ENCODE measurements around the gene TNK1.
"Not testable (repeated sequence)": the region's sequence is repeated elsewhere in the genome, so short reads cannot be mapped to it uniquely, and the experiment has no call there.

Gene TNK1

DNA sequence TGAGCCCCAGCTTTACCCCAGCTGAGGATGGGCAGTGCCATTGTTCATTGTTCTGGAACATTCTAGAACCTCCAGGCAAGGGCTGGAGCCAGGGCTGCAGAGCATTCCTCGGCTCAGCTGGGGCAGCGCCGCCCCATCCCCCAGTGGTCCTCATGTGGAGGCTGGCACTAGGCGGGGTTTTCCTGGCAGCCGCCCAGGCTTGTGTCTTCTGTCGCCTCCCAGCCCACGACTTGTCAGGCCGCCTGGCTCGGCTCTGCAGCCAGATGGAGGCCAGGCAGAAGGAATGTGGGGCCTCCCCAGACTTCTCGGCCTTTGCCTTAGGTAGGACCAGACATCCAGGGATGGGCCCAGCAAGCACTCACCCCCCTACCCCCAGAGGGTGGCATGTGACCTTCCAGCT is 25.8 kb upstream of the TNK1 start, which contains the start of gene TMEM95:
TMEM95 (plus strand) TSS at position 104 of the 400 bp plus-strand sequence; CDS start at position 153, 49 bp downstream.
- DNase-seq (ENCODE audit: low read depth in 2 of 2), result no peak

DNA sequence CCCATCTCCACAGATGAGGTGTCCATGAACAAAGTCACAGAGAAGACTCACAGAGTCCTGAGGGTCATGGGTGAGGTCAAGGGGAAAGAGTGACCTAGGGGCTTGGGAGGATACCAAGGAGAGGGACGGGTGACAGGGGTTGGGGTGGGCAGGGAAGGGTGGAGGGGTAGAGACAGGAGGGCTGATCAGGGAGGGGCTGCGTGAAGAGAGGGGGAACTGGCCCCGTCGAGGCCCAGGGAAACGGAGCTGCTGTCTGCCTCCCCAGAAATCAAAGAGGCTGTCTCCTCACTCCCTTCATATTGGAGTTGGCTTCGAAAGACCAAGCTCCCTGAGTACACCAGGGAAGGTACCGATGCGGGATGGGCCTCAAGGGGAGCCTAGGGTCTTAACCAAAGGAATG is 25.3 kb upstream of the TNK1 start:
- no peak for DNase-seq (ENCODE audit: low read depth in 2 of 2)

- peak; percentile 75 to 80 for DNase-seq (ENCODE audit: low read depth in 2 of 2)
Observed at GRCh38 chr17:7356072-7356549, 24.8 kb upstream of the TNK1 start.

DNA sequence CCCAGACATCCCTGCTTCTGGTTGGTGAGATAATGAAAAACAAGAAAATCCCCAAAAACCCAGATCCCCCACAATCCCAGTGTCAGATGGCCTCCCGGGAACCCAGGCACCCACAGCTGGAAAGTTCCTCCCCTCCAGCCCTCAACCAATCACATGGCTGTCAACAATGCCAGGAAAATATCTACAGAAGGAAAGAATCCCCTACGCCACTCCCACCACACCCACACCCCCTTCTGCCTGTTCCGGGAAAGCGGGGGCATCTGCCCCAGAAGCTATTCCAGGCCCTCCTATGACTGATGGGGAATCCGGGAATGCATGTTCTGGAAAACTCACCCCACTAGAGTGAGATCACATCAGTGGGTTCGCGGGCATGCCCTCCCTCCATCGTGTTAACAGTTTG is 24.1 kb upstream of the TNK1 start:
- DNase-seq (ENCODE audit: low read depth in 2 of 2), result no peak

DNA sequence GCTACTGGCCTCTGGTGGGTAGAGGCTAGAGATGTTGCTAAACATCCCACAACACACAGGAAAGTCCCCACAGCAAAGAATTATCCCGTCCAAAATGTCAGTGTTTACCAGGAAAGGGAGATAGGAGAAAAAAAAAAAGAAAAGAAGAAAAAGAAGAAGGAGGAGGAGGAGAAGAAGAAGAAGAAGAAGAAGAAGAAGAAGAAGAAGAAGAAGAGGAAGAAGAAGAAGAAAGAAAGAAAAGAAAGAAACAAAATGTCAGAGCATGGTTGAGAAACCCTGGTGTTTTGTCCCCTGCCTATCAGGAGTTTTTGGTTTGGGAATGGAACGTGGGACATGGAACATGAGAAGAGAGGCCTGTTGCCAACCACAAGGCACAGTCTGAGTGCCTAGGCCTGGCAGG is 23.5 kb upstream of the TNK1 start:
- DNase-seq (ENCODE audit: low read depth in 2 of 2), result no peak

DNA sequence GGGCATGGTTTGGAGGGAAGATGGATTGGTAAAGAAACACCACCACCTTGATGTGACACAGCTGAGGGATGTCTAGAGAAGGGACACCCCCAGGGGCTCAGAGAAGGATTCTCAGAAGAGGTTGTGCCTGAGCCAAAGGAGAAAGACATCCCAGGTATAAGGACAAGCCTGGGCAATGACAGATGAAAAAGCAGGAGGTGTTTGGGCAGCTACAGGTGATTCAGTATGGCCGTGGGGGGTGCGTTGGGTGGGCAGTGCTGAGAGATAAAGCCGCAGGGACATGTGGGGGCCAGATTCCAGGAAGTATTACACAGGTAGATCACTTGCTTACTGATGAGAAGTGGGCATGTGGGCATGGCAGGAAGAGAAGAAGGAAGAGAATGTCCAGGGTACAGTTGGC is 19.0 kb upstream of the TNK1 start:
- no peak for DNase-seq (ENCODE audit: low read depth in 2 of 2)

GRCh38 chr17:7363311-7363710 is 17.6 kb upstream of the TNK1 start:
- DNase-seq (ENCODE audit: low read depth in 2 of 2), result no peak

GRCh38 chr17:7365963-7366362 is 14.9 kb upstream of the TNK1 start:
- DNase-seq (ENCODE audit: low read depth in 2 of 2), result not testable (repeated sequence)

DNA sequence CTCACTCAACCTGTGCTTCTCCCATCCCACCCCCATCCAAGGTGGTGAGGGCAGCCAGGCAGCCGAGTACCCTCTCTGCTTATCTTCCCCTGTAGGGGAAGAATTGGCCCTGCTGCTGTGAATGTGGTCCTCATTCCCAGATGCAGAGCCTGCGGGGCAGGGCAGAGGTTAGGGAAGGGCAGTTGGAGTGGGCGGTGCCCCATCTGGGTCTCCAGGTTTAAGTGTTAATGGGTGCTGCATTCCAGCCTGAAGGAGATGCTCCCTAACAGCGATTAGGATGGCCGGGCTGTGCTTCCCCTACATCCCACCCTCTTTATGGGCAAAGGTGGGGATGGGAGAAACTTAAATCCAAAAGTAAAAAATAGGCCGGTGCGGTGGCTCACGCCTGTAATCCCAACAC is 13.8 kb upstream of the TNK1 start:
- DNase-seq (ENCODE audit: low read depth in 2 of 2), result no peak

- DNase-seq (ENCODE audit: low read depth in 2 of 2), result no peak
Observed at GRCh38 chr17:7367918-7368598, 12.8 kb upstream of the TNK1 start.

GRCh38 chr17:7368599-7368994 is 12.3 kb upstream of the TNK1 start:
- not testable (repeated sequence) for DNase-seq (ENCODE audit: low read depth in 2 of 2)

DNA sequence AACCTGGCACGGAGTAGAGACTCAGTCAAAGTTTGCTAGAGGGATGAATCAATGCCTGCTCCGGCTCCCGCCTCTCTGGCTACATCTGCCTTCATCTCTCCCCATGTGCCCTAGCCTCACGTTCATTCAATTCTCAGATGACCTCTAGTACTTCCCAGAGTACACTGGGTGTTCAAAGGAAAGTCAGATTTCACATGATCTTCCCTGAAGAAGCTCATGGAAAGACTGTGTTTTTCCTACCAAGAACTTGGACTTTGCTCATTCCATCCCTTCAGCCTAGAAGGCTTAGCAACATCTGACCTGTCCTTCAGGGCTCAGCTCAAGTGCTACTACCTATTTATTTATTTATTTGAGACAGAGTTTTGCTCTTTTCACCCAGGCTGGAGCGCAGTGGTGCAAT is 11.1 kb upstream of the TNK1 start:
- no peak for DNase-seq (ENCODE audit: low read depth in 2 of 2)

DNA sequence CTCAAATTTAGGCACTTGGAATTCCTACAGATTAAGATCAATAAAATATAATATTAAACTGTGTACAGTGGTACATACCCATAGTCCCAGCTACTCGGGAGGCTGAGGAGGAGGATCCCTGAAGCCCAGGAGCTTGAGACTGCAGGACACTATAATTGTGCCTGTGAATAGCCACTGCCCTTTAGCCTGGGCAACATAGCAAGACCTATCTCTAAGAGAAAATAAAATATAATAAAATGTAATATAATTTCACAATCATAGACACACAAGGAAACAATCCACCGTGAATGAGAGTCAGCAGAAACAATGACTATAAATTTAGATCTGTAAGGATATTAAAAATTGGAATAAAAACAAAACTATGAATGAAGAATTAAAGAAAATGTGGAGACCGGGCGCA is 10.0 kb upstream of the TNK1 start:
- DNase-seq (ENCODE audit: low read depth in 2 of 2), result no peak

- DNase-seq (ENCODE audit: low read depth in 2 of 2), result no peak
Observed at GRCh38 chr17:7374353-7374752, 6.5 kb upstream of the TNK1 start.

DNA sequence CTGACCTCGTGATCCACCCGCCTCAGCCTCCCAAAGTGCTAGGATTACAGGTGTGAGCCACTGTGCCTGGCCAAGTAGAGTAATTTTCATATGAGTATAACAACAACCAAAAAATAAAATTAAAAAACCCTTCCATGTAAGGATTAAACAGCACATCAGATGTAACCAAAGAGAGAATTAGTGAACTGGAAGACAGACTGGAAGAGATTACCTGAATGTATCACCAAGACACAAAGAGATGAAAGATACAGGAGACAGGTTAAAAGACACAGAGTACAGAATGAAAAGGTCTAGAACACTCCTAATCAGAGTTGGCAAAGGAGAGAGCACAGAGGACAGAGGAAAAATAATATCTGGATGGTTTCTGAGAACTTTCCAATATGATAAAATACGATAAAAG is 1.8 kb upstream of the TNK1 start:
- DNase-seq (ENCODE audit: low read depth in 2 of 2), result no peak

DNA sequence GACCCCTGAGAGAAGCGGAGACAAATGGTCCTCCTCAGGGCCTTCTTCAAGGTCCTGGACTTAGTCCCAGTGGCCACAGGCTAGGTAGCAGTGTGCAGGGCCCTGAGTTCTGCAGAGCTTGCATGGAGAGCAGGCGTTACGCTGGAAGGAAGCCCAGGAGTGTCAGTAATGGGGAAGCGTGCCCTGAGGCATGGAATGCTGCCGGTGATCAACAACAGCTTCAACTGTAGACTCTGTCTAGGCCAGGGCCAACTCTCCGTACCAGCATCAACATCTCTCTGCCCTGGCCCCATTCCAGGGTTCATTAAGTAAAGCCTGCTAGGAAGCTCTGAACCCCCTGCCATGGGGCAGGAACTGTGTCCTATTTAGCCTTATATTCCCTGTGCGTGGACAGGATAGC is 568 bp upstream of the TNK1 start:
- DNase-seq (ENCODE audit: low read depth in 2 of 2), result no peak

- no peak for DNase-seq (ENCODE audit: low read depth in 2 of 2)
Observed at GRCh38 chr17:7382901-7383300, 2.0 kb downstream of the TNK1 start.

GRCh38 chr17:7383371-7383741 is 2.5 kb downstream of the TNK1 start:
- DNase-seq (ENCODE audit: low read depth in 2 of 2), result no peak

DNA sequence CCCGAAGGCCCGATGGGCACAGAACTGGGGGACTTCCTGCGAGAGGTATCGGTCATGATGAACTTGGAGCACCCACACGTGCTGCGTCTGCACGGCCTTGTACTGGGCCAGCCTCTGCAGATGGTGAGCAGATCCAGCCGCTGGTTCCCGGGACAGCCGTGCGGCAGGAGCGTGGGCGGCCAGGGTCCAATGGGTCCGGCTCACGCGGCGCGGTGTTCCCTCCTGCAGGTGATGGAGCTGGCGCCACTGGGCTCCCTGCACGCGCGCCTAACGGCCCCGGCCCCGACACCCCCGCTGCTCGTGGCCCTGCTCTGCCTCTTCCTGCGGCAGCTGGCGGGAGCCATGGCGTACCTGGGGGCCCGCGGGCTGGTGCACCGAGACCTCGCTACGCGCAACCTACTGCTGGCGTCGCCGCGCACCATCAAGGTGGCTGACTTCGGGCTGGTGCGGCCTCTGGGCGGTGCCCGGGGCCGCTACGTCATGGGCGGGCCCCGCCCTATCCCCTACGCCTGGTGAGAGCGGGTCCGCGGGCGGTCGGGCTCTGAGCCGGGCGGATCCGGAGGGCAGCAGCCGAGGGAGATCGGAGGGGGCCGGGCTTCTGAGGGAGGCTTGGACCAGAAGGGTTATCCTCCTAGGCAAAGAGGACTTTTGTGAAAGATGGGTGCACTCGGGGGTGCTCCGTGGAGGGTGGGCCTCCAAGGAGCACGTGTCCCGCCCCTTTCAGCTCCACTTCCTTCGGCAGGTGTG is 3.0 kb downstream of the TNK1 start:
- peak; percentile 70 to 75 for DNase-seq (ENCODE audit: low read depth in 2 of 2)

GRCh38 chr17:7384489-7385081 is 3.7 kb downstream of the TNK1 start:
- no peak for DNase-seq (ENCODE audit: low read depth in 2 of 2)

DNA sequence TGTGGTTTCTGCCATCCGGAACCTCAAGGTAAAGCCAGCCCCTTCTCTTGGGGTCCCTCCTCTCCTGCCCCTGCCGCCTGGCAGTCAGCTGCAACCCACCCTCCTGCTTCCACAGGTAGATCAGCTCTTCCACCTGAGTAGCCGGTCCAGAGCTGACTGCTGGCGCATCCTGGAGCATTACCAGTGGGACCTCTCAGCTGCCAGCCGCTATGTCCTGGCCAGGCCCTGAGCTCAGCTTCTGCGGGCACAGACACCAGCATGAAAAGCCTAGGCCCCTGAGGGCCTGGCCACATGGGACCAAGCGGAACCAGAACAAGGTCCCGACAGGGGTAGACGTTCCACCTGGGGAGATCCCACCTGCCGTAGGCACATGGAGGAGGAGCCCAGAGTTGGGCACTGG is 8.0 kb downstream of the TNK1 start:
- no peak for DNase-seq (ENCODE audit: low read depth in 2 of 2)

- no peak for DNase-seq (ENCODE audit: low read depth in 2 of 2)
Observed at GRCh38 chr17:7389924-7390910, 9.3 kb downstream of the TNK1 start.

Data from stimulated activated CD4-positive, alpha-beta T cell treated with anti-CD3 and anti-CD28 coated beads, Interleukin-1b, Interleukin-23, amount 100 ng/mL, for 4 hours (primary cell).